ENCODE results near the gene ZNF777.

DNA sequence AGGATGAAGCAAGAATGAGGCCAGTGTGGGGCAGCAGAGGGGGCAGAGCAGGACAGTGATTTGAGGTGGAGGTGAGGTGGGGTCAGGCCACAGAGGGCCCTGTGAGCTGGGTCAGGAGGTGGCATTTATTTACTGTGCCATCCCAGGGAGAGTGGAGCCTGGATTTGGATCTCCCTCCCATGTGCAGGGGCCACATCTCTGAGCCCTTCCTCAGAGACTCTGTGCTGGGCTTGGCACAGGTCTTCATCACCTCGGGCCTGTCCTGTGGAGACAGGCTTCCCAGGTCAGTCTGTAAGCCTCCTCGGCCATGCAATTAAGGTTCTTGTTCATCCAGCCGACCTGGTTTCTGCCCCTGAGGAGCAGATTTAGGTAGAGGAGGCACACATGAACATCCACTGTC, 40.9 kb downstream of the ZNF777 start:
- TF ChIP-seq, protein P1, sequence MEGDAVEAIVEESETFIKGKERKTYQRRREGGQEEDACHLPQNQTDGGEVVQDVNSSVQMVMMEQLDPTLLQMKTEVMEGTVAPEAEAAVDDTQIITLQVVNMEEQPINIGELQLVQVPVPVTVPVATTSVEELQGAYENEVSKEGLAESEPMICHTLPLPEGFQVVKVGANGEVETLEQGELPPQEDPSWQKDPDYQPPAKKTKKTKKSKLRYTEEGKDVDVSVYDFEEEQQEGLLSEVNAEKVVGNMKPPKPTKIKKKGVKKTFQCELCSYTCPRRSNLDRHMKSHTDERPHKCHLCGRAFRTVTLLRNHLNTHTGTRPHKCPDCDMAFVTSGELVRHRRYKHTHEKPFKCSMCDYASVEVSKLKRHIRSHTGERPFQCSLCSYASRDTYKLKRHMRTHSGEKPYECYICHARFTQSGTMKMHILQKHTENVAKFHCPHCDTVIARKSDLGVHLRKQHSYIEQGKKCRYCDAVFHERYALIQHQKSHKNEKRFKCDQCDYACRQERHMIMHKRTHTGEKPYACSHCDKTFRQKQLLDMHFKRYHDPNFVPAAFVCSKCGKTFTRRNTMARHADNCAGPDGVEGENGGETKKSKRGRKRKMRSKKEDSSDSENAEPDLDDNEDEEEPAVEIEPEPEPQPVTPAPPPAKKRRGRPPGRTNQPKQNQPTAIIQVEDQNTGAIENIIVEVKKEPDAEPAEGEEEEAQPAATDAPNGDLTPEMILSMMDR (conservative IDR thresholded peaks at IDR 0.05; ENCODE audit: low read depth, low read length) = no peak
- TF ChIP-seq RAD21 (IDR thresholded peaks at IDR 0.05; ENCODE audit: low read length) (no peak), NFE2L2 (IDR thresholded peaks at IDR 0.05; ENCODE audit: low read depth, low read length) (no peak), FOS (IDR thresholded peaks at IDR 0.05; ENCODE audit: low read depth, low read length) (no peak), MAFK (IDR thresholded peaks at IDR 0.05; ENCODE audit: low read depth, low read length) (no peak)

Measured in IMR-90 (cell line).